SJCRH30 (cell line): ENCODE measurements around the gene LAMA3. TPM values are rescaled to one million over a fixed set of nuclear protein-coding genes. Genes with fewer than 3 reads are reported as not detected.

ENCODE experiments used
- DNase-seq, 2 experiments: peaks; one replicate each; pipeline ENCODE4 v3.0.0-alpha.2; 2015 to 2020
- H3K27ac ChIP-seq: fragments of 250-450 bp; sonication (Bioruptor Pico); 2 replicates; pipeline ENCODE4 v1.5.1; 2020; ENCODE audit warnings: mild to moderate bottlenecking, moderate library complexity
- H3K27me3 ChIP-seq: fragments of 250-450 bp; sonication (Bioruptor Pico); 2 replicates; pipeline ENCODE4 v1.5.1; 2020; ENCODE audit warnings: mild to moderate bottlenecking, moderate library complexity
- H3K36me3 ChIP-seq: fragments of 250-450 bp; sonication (Bioruptor Pico); 2 replicates; pipeline ENCODE4 v1.5.1; 2020; ENCODE audit warnings: mild to moderate bottlenecking, moderate library complexity
- H3K4me1 ChIP-seq: fragments of 250-450 bp; sonication (Bioruptor Pico); 2 replicates; pipeline ENCODE4 v1.5.1; 2020; ENCODE audit warnings: mild to moderate bottlenecking, moderate library complexity
- H3K4me3 ChIP-seq: fragments of 250-450 bp; sonication (Bioruptor Pico); 2 replicates; pipeline ENCODE4 v1.5.1; 2020; ENCODE audit warnings: mild to moderate bottlenecking, moderate library complexity
- H3K9me3 ChIP-seq: fragments of 250-450 bp; sonication (Bioruptor Pico); replicated peaks from 2 replicates; pipeline ENCODE4 v1.5.1; 2020; ENCODE audit warnings: mild to moderate bottlenecking, moderate library complexity
- total RNA-seq: library from RNA; depleted of rRNA; stranded (reverse); fragments of >200 nt; shearing (Covaris generic); gene quantifications from 2 replicates; pipeline ENCODE4 v1.2.3, GENCODE V29; 2014

The LAMA3 gene
- total RNA-seq, 1 experiment from 2014 or later = 0.04 TPM

- peak; percentile 54 to 85 for DNase-seq
- no peak overlapping the region for H3K27ac ChIP-seq
Measured at GRCh38 chr18:23918395-23919032, 229.3 kb downstream of the LAMA3 start.

GRCh38 chr18:23920054-23920453 is 230.8 kb downstream of the LAMA3 start:
- no peak overlapping the region for H3K27ac ChIP-seq
- no peaks in the 10 kb centered on the region for H3K9me3 ChIP-seq
- DNase-seq = no peak
- H3K4me3 ChIP-seq = no peak overlapping the region
- no peaks in the 10 kb centered on the region for H3K36me3 ChIP-seq
- no peaks in the 10 kb centered on the region for H3K4me1 ChIP-seq
- H3K27me3 ChIP-seq = no peaks in the 10 kb centered on the region

More at GRCh38 chr18:23918395-23919032, 229.3 kb downstream of the LAMA3 start:
- Histone ChIP-seq H3K4me1 (no peaks in the 10 kb centered on the region), H3K9me3 (no peaks in the 10 kb centered on the region), H3K4me3 (no peak overlapping the region), H3K36me3 (no peaks in the 10 kb centered on the region), H3K27me3 (no peaks in the 10 kb centered on the region)

- no peak overlapping the region for H3K4me3 ChIP-seq
- H3K4me1 ChIP-seq = no peaks in the 10 kb centered on the region
- no peak for DNase-seq
Measured at GRCh38 chr18:23921716-23922285, 232.5 kb downstream of the LAMA3 start.

GRCh38 chr18:23922939-23923338 is 233.7 kb downstream of the LAMA3 start:
- Histone ChIP-seq H3K4me1 (no peaks in the 10 kb centered on the region), H3K36me3 (no peaks in the 10 kb centered on the region), H3K27me3 (no peaks in the 10 kb centered on the region), H3K4me3 (no peak overlapping the region), H3K9me3 (no peaks in the 10 kb centered on the region), H3K27ac (no peak overlapping the region)
- DNase-seq = no peak

More at GRCh38 chr18:23921716-23922285, 232.5 kb downstream of the LAMA3 start:
- H3K27ac ChIP-seq = no peak overlapping the region
- no peaks in the 10 kb centered on the region for H3K36me3 ChIP-seq
- no peaks in the 10 kb centered on the region for H3K9me3 ChIP-seq
- no peaks in the 10 kb centered on the region for H3K27me3 ChIP-seq

GRCh38 chr18:23924813-23925212 is 235.6 kb downstream of the LAMA3 start:
- Histone ChIP-seq H3K4me1 (no peaks in the 10 kb centered on the region), H3K27me3 (no peaks in the 10 kb centered on the region), H3K9me3 (no peaks in the 10 kb centered on the region), H3K4me3 (no peak overlapping the region), H3K27ac (no peak overlapping the region), H3K36me3 (no peaks in the 10 kb centered on the region)
- peak; percentile 18 to 20 for DNase-seq

GRCh38 chr18:23926571-23926970 is 237.3 kb downstream of the LAMA3 start:
- Histone ChIP-seq H3K36me3 (no peaks in the 10 kb centered on the region), H3K4me3 (no peak overlapping the region), H3K27me3 (no peaks in the 10 kb centered on the region), H3K27ac (no peak overlapping the region), H3K4me1 (no peaks in the 10 kb centered on the region), H3K9me3 (no peaks in the 10 kb centered on the region)
- DNase-seq = no peak

GRCh38 chr18:23927821-23928746 is 238.8 kb downstream of the LAMA3 start:
- Histone ChIP-seq H3K4me1 (no peaks in the 10 kb centered on the region), H3K27ac (no peak overlapping the region), H3K9me3 (no peaks in the 10 kb centered on the region), H3K36me3 (no peaks in the 10 kb centered on the region), H3K27me3 (no peaks in the 10 kb centered on the region), H3K4me3 (no peak overlapping the region)
- no peak for DNase-seq

GRCh38 chr18:23929362-23929930 is 240.2 kb downstream of the LAMA3 start:
- no peak overlapping the region for H3K27ac ChIP-seq
- H3K4me3 ChIP-seq = no peak overlapping the region
- DNase-seq = no peak
- no peaks in the 10 kb centered on the region for H3K9me3 ChIP-seq
- no peaks in the 10 kb centered on the region for H3K27me3 ChIP-seq
- H3K36me3 ChIP-seq = no peaks in the 10 kb centered on the region
- H3K4me1 ChIP-seq = no peaks in the 10 kb centered on the region

GRCh38 chr18:23930002-23930401 is 240.7 kb downstream of the LAMA3 start:
- Histone ChIP-seq H3K4me3 (no peak overlapping the region), H3K9me3 (no peaks in the 10 kb centered on the region), H3K27ac (no peak overlapping the region), H3K4me1 (no peaks in the 10 kb centered on the region), H3K36me3 (no peaks in the 10 kb centered on the region), H3K27me3 (no peaks in the 10 kb centered on the region)
- no peak for DNase-seq

- H3K4me3 ChIP-seq = no peak overlapping the region
- no peak overlapping the region for H3K27ac ChIP-seq
- H3K4me1 ChIP-seq = no peaks in the 10 kb centered on the region
- no peaks in the 10 kb centered on the region for H3K27me3 ChIP-seq
- no peaks in the 10 kb centered on the region for H3K36me3 ChIP-seq
- no peaks in the 10 kb centered on the region for H3K9me3 ChIP-seq
- DNase-seq = no peak
Measured at GRCh38 chr18:23932385-23933067, 243.3 kb downstream of the LAMA3 start.

GRCh38 chr18:23933407-23933806 is 244.2 kb downstream of the LAMA3 start:
- no peak overlapping the region for H3K4me3 ChIP-seq
- no peaks in the 10 kb centered on the region for H3K4me1 ChIP-seq
- H3K9me3 ChIP-seq = no peaks in the 10 kb centered on the region
- H3K27ac ChIP-seq = no peak overlapping the region
- no peaks in the 10 kb centered on the region for H3K36me3 ChIP-seq
- no peak for DNase-seq
- H3K27me3 ChIP-seq = no peaks in the 10 kb centered on the region

- H3K9me3 ChIP-seq = no peaks in the 10 kb centered on the region
- H3K27me3 ChIP-seq = no peaks in the 10 kb centered on the region
- H3K4me1 ChIP-seq = no peaks in the 10 kb centered on the region
- no peak overlapping the region for H3K4me3 ChIP-seq
- no peaks in the 10 kb centered on the region for H3K36me3 ChIP-seq
- no peak for DNase-seq
- H3K27ac ChIP-seq = no peak overlapping the region
Measured at GRCh38 chr18:23934252-23934651, 245.0 kb downstream of the LAMA3 start.

- Histone ChIP-seq H3K27me3 (no peaks in the 10 kb centered on the region), H3K27ac (no peak overlapping the region), H3K4me3 (no peak overlapping the region), H3K4me1 (no peaks in the 10 kb centered on the region), H3K9me3 (no peaks in the 10 kb centered on the region), H3K36me3 (no peaks in the 10 kb centered on the region)
- no peak for DNase-seq
Measured at GRCh38 chr18:23934863-23935262, 245.6 kb downstream of the LAMA3 start.

GRCh38 chr18:23935804-23936203 is 246.6 kb downstream of the LAMA3 start:
- H3K9me3 ChIP-seq = no peaks in the 10 kb centered on the region
- H3K4me1 ChIP-seq = no peaks in the 10 kb centered on the region
- no peaks in the 10 kb centered on the region for H3K36me3 ChIP-seq
- no peak for DNase-seq
- no peak overlapping the region for H3K27ac ChIP-seq
- no peaks in the 10 kb centered on the region for H3K27me3 ChIP-seq
- no peak overlapping the region for H3K4me3 ChIP-seq
